Panc1 (cell line): ENCODE measurements around the gene SDK2. TPM values are rescaled to one million over a fixed set of nuclear protein-coding genes. Genes with fewer than 3 reads are reported as not detected.

Experiments used
- ATAC-seq: fragments of 200-7000 bp; cut with Tn5 transposase; 2 replicates; pipeline ENCODE4 v1.9.1; 2020; ENCODE audit warnings: mild to moderate bottlenecking, moderate library complexity
- BruUV-seq: library from RNA; stranded (reverse); fragments of 400-500 nt; replicated peaks from 2 replicates; lab custom pipeline; 2021; lab: Mats Ljungman, UMichigan
- CTCF ChIA-PET: fragments of 300-600 bp; sonication (Branson Sonifier 250); formaldehyde crosslinking; loops from one replicate; lab custom pipeline; 2022; ENCODE audit warnings: antibody characterized with exemption; lab: Charles Lee
- POLR2A ChIA-PET: fragments of 300-600 bp; sonication (Branson Sonifier 250); formaldehyde crosslinking; loops from one replicate; lab custom pipeline; 2022; ENCODE audit warnings: antibody characterized with exemption; lab: Charles Lee
- DNase-seq: peaks from one replicate; pipeline ENCODE4 v3.0.0-alpha.2; 2010; ENCODE audit warnings: low read depth, low spot score
- H3K27ac ChIP-seq: 2 replicates; pipeline ENCODE4 v1.5.1; 2011; ENCODE audit warnings: mild to moderate bottlenecking, low read length, inconsistent platforms
- H3K27me3 ChIP-seq: fragments of 200-500 bp; sonication (Bioruptor generic); 2 replicates; pipeline ENCODE4 v1.6.0; 2014; ENCODE audit warnings: low read length, inconsistent platforms; ENCODE audit not compliant: control insufficient read depth, insufficient read depth
- H3K36me3 ChIP-seq: fragments of 200-500 bp; sonication (Bioruptor generic); 2 replicates; pipeline ENCODE4 v1.5.1; 2014; ENCODE audit warnings: inconsistent platforms, mild to moderate bottlenecking, low read length, moderate library complexity; ENCODE audit not compliant: control insufficient read depth, insufficient read depth
- H3K4me1 ChIP-seq: 2 replicates; pipeline ENCODE4 v1.5.1; 2011; ENCODE audit warnings: inconsistent platforms, mild to moderate bottlenecking, low read length, moderate library complexity; ENCODE audit not compliant: control insufficient read depth, insufficient read depth
- H3K4me3 ChIP-seq, 2 experiments: 2 replicates each; pipeline ENCODE4 v1.5.1; 2011 to 2012; ENCODE audit warnings: low read depth in 2 of 2, low read length in 2 of 2, mild to moderate bottlenecking in 2 of 2, inconsistent platforms in 1 of 2, moderate library complexity in 1 of 2
- H3K9me3 ChIP-seq: fragments of 200-500 bp; sonication (Bioruptor generic); 2 replicates; pipeline ENCODE4 v1.5.1; 2014; ENCODE audit warnings: low read depth, mild to moderate bottlenecking, inconsistent platforms, low read length, moderate library complexity; ENCODE audit not compliant: control insufficient read depth, insufficient read depth
- POLR2AphosphoS5 ChIP-seq: IDR thresholded peaks from 2 replicates; pipeline ENCODE4 v1.6.1; 2012; ENCODE audit warnings: mild to moderate bottlenecking, low read depth, low read length, moderate library complexity
- REST ChIP-seq, 2 experiments: IDR thresholded peaks; 2 replicates each; pipeline ENCODE4 v1.6.1; 2011 to 2012; ENCODE audit warnings: low read depth in 2 of 2, control low read depth in 1 of 2, low read length in 1 of 2, mild to moderate bottlenecking in 1 of 2, moderate library complexity in 1 of 2; ENCODE audit not compliant: insufficient read depth in 1 of 2
- SIN3A ChIP-seq: IDR thresholded peaks from 2 replicates; pipeline ENCODE4 v1.6.1; 2012; ENCODE audit warnings: low read depth, mild to moderate bottlenecking, low read length, moderate library complexity, borderline replicate concordance; ENCODE audit not compliant: insufficient read depth
- TCF7L2 ChIP-seq: IDR thresholded peaks from 2 replicates; pipeline ENCODE4 v1.6.1; 2011; ENCODE audit warnings: mild to moderate bottlenecking, low read depth, low read length, inconsistent platforms
- in situ Hi-C: cut with HindIII; loops from 2 replicates; pipeline ENCODE4 v1.10.0; 2016; ENCODE audit warnings: low sequenced_read_pairs, low pct_unique_long_range_greater_than_20kb
- intact Hi-C: fragments of 100-400 bp; cut with micrococcal nuclease; formaldehyde crosslinking; loops from one replicate; pipeline ENCODE4 v1.10.0; 2022; ENCODE audit not compliant: unreplicated experiment
- total RNA-seq: library from RNA; stranded (reverse); gene quantifications from one replicate; pipeline ENCODE4 v1.2.1, GENCODE V29; 2021; ENCODE audit not compliant: unreplicated experiment
- TF ChIP-seq, protein P1 (sequence below): fragments of 450-650 bp; IDR thresholded peaks from 2 replicates; pipeline ENCODE4 v1.5.1; 2017; ENCODE audit warnings: mild to moderate bottlenecking

Gene SDK2
- total RNA-seq, 1 experiment from 2014 or later = 0.41 TPM

- Histone ChIP-seq H3K4me1 (no peaks in the 10 kb centered on the region), H3K4me3 (no peak overlapping the region), H3K27me3 (peaks cover 30% of the 10 kb centered on the region), H3K36me3 (no peaks in the 10 kb centered on the region), H3K27ac (no peak overlapping the region), H3K9me3 (peaks cover 4% of the 10 kb centered on the region; the same call in 1 of the 2 replicates)
- POLR2A ChIA-PET = no interaction called here
- ATAC-seq = no peak
- no TSS peak for BruUV-seq
- TF ChIP-seq REST (IDR thresholded peaks at IDR 0.05; ENCODE audit: insufficient read depth in 1 of 2, low read depth in 2 of 2, low read length in 1 of 2) = no peak
- no peak for TF ChIP-seq POLR2AphosphoS5
- no peak for TF ChIP-seq TCF7L2
- TF ChIP-seq SIN3A = no peak
- intact Hi-C loops = no loop called here
- no peak for DNase-seq
- in situ Hi-C loops = no loop called here
- CTCF ChIA-PET = no interaction called here
Measured at GRCh38 chr17:73667181-73667959, 23.1 kb upstream of the SDK2 start.

GRCh38 chr17:73663614-73664013 lies 19.4 kb upstream of the SDK2 start:
- Histone ChIP-seq H3K9me3 (no peaks in the 10 kb centered on the region), H3K4me3 (no peak overlapping the region), H3K36me3 (no peaks in the 10 kb centered on the region), H3K27ac (no peak overlapping the region), H3K4me1 (no peaks in the 10 kb centered on the region), H3K27me3 (peaks cover 45% of the 10 kb centered on the region)
- ChIA-PET CTCF (no interaction called here), POLR2A (no interaction called here)
- intact Hi-C loops = no loop called here
- ATAC-seq = no peak
- no peak for DNase-seq
- in situ Hi-C loops = no loop called here
- TF ChIP-seq, protein P1, sequence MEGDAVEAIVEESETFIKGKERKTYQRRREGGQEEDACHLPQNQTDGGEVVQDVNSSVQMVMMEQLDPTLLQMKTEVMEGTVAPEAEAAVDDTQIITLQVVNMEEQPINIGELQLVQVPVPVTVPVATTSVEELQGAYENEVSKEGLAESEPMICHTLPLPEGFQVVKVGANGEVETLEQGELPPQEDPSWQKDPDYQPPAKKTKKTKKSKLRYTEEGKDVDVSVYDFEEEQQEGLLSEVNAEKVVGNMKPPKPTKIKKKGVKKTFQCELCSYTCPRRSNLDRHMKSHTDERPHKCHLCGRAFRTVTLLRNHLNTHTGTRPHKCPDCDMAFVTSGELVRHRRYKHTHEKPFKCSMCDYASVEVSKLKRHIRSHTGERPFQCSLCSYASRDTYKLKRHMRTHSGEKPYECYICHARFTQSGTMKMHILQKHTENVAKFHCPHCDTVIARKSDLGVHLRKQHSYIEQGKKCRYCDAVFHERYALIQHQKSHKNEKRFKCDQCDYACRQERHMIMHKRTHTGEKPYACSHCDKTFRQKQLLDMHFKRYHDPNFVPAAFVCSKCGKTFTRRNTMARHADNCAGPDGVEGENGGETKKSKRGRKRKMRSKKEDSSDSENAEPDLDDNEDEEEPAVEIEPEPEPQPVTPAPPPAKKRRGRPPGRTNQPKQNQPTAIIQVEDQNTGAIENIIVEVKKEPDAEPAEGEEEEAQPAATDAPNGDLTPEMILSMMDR = no peak
- TF ChIP-seq SIN3A (no peak), TCF7L2 (no peak), REST (IDR thresholded peaks at IDR 0.05; ENCODE audit: insufficient read depth in 1 of 2, low read depth in 2 of 2, low read length in 1 of 2) (no peak), POLR2AphosphoS5 (no peak)
- no TSS peak for BruUV-seq
